Neural cell (in vitro differentiated cells): Measurements from ENCODE around the gene LIME1. TPM values are rescaled to one million over a fixed set of nuclear protein-coding genes. Genes with fewer than 3 reads are reported as not detected.

Experiments
- H2AFZ ChIP-seq: fragments of 200-600, 300-800 bp; sonication (generic), shearing (Covaris generic); 2 replicates; pipeline ENCODE4 v1.6.0; 2014; ENCODE audit warnings: low read depth, mild to moderate bottlenecking, antibody characterized with exemption, low read length, moderate library complexity
- H3F3A ChIP-seq: fragments of 200-600 bp; shearing (Covaris generic); 2 replicates; pipeline ENCODE4 v1.6.1; 2016; ENCODE audit warnings: mild to moderate bottlenecking, moderate library complexity, mixed read lengths, antibody characterized with exemption, low read length; ENCODE audit not compliant: insufficient read depth, poor library complexity, severe bottlenecking
- H3K27ac ChIP-seq: fragments of 200-600, 300-800 bp; sonication (generic), shearing (Covaris generic); 2 replicates; pipeline ENCODE4 v1.5.1; 2014; ENCODE audit warnings: mild to moderate bottlenecking, low read length, moderate library complexity
- H3K27me3 ChIP-seq: fragments of 300-800, 200-600 bp; sonication (generic), shearing (Covaris generic); 2 replicates; pipeline ENCODE4 v1.6.0; 2014; ENCODE audit warnings: mild to moderate bottlenecking, low read depth, low read length, moderate library complexity; ENCODE audit not compliant: insufficient read depth
- H3K36me3 ChIP-seq: fragments of 300-800, 200-600 bp; sonication (generic), shearing (Covaris generic); 2 replicates; pipeline ENCODE4 v1.5.1; 2014; ENCODE audit warnings: mild to moderate bottlenecking, antibody characterized with exemption, low read length, moderate library complexity; ENCODE audit not compliant: insufficient read depth
- H3K4me2 ChIP-seq: fragments of 300-800, 200-600 bp; sonication (generic), shearing (Covaris generic); 2 replicates; pipeline ENCODE4 v1.6.0; 2014; ENCODE audit warnings: mild to moderate bottlenecking, low read length
- H3K4me3 ChIP-seq: fragments of 300-800, 200-600 bp; sonication (generic), shearing (Covaris generic); 2 replicates; pipeline ENCODE4 v1.5.1; 2014; ENCODE audit warnings: mild to moderate bottlenecking, low read length, moderate library complexity
- H3K79me2 ChIP-seq: fragments of 200-600 bp; shearing (Covaris generic); replicated peaks from 2 replicates; pipeline ENCODE4 v1.6.0; 2014; ENCODE audit warnings: mild to moderate bottlenecking, low read length, moderate library complexity; ENCODE audit not compliant: insufficient read depth
- H3K9ac ChIP-seq: fragments of 300-800, 200-600 bp; sonication (generic), shearing (Covaris generic); 2 replicates; pipeline ENCODE4 v1.6.1; 2016; ENCODE audit warnings: mild to moderate bottlenecking, low read length, mixed read lengths
- H3K9me2 ChIP-seq: fragments of 200-600 bp; shearing (Covaris generic); 2 replicates; pipeline ENCODE4 v1.6.1; 2016; ENCODE audit warnings: mild to moderate bottlenecking, low read length, mixed read lengths; ENCODE audit not compliant: insufficient read depth
- H3K9me3 ChIP-seq: fragments of 200-600, 300-800 bp; sonication (generic), shearing (Covaris generic); 2 replicates; pipeline ENCODE4 v1.6.1; 2016; ENCODE audit warnings: mild to moderate bottlenecking, mixed run types, low read length, moderate library complexity, mixed read lengths
- H4K20me1 ChIP-seq: fragments of 200-600 bp; shearing (Covaris generic); 2 replicates; pipeline ENCODE4 v1.6.1; 2016; ENCODE audit warnings: mild to moderate bottlenecking, mixed run types; ENCODE audit not compliant: insufficient read depth
- CTCF ChIP-seq: fragments of 450-650 bp; IDR thresholded peaks from 2 replicates; pipeline ENCODE4 v1.5.1; 2014; ENCODE audit warnings: antibody characterized with exemption, mild to moderate bottlenecking, moderate library complexity; ENCODE audit not compliant: poor library complexity, severe bottlenecking
- EP300 ChIP-seq: fragments of 450-650 bp; conservative IDR thresholded peaks from 2 replicates; pipeline ENCODE4 v1.6.1; 2014; ENCODE audit warnings: antibody characterized with exemption, mild to moderate bottlenecking, moderate library complexity; ENCODE audit not compliant: poor library complexity, severe bottlenecking
- EZH2 ChIP-seq: fragments of 200-600, 300-800 bp; shearing (Covaris generic), sonication (generic); IDR thresholded peaks from 2 replicates; pipeline ENCODE4 v1.6.1; 2014; ENCODE audit warnings: antibody characterized with exemption, low read length, borderline replicate concordance, mild to moderate bottlenecking; ENCODE audit not compliant: insufficient read depth, poor library complexity, severe bottlenecking
- MXI1 ChIP-seq: fragments of 450-650 bp; conservative IDR thresholded peaks from 2 replicates; pipeline ENCODE4 v1.6.1; 2014; ENCODE audit warnings: antibody characterized with exemption, mild to moderate bottlenecking; ENCODE audit not compliant: poor library complexity, severe bottlenecking
- POLR2AphosphoS5 ChIP-seq: IDR thresholded peaks from 2 replicates; pipeline ENCODE4 v1.6.1; 2012
- RAD21 ChIP-seq: fragments of 450-650 bp; conservative IDR thresholded peaks from 2 replicates; pipeline ENCODE4 v1.6.1; 2014; ENCODE audit warnings: antibody characterized with exemption, mild to moderate bottlenecking, moderate library complexity
- REST ChIP-seq: IDR thresholded peaks from 2 replicates; pipeline ENCODE4 v1.6.1; 2012; ENCODE audit warnings: borderline replicate concordance
- SMC3 ChIP-seq: fragments of 450-650 bp; conservative IDR thresholded peaks from 2 replicates; pipeline ENCODE4 v1.6.1; 2014; ENCODE audit warnings: antibody characterized with exemption, mild to moderate bottlenecking, moderate library complexity; ENCODE audit not compliant: poor library complexity
- TAF1 ChIP-seq: IDR thresholded peaks from 2 replicates; pipeline ENCODE4 v1.6.1; 2012; ENCODE audit warnings: low read depth
- polyA plus RNA-seq: library from polyadenylated mRNA; depleted of rRNA; stranded (reverse); fragments of >200 nt; gene quantifications from 2 replicates; pipeline ENCODE4 v1.2.3, GENCODE V29; 2014

The LIME1 gene
- polyA plus RNA-seq, 1 donor from 2014 or later: 65.2 TPM

- Histone ChIP-seq H3K9me3 (no peaks in the 10 kb centered on the region), H3K4me3 (no peak overlapping the region), H3K27ac (no peak overlapping the region), H3K9me2 (no peaks in the 10 kb centered on the region), H3K79me2 (no peaks in the 10 kb centered on the region), H3K27me3 (no peaks in the 10 kb centered on the region), H3K36me3 (no peaks in the 10 kb centered on the region), H2AFZ (no peak overlapping the region), H3K4me2 (no peak overlapping the region), H3F3A (no peaks in the 10 kb centered on the region), H3K9ac (no peak overlapping the region), H4K20me1 (no peaks in the 10 kb centered on the region)
- TF ChIP-seq EZH2 (no peak), MXI1 (no peak), SMC3 (no peak), RAD21 (no peak)
Observed at GRCh38 chr20:63697868-63698545, 38.5 kb upstream of the LIME1 start.

GRCh38 chr20:63698739-63699465 is 37.6 kb upstream of the LIME1 start:
- no peaks in the 10 kb centered on the region for H3K36me3 ChIP-seq

More at GRCh38 chr20:63698739-63699465, 37.6 kb upstream of the LIME1 start:
- Histone ChIP-seq H2AFZ (no peak overlapping the region), H3K27me3 (no peaks in the 10 kb centered on the region), H3F3A (no peaks in the 10 kb centered on the region), H3K9ac (no peak overlapping the region), H4K20me1 (no peaks in the 10 kb centered on the region), H3K4me3 (no peak overlapping the region), H3K9me2 (no peaks in the 10 kb centered on the region), H3K79me2 (no peaks in the 10 kb centered on the region), H3K9me3 (no peaks in the 10 kb centered on the region), H3K4me2 (no peak overlapping the region), H3K27ac (no peak overlapping the region)
- TF ChIP-seq POLR2AphosphoS5: no peak
- no peak for TF ChIP-seq EP300
- no peak for TF ChIP-seq RAD21
- no peak for TF ChIP-seq CTCF
- TF ChIP-seq MXI1: no peak
- TF ChIP-seq REST: no peak
- TF ChIP-seq SMC3: no peak
- no peak for TF ChIP-seq TAF1
- no peak for TF ChIP-seq EZH2
